HG03064 (cell line): ENCODE data around the gene KLRF1.
"Not testable (repeated sequence)": the region's sequence is repeated elsewhere in the genome, so short reads cannot be mapped to it uniquely, and the experiment has no call there.

Source experiments
- ATAC-seq: cut with Tn5 transposase; IDR thresholded peaks from one replicate; pipeline ENCODE4 v1.9.1; 2021; ENCODE audit warnings: low read depth; ENCODE audit not compliant: unreplicated experiment

The KLRF1 gene

GRCh38 chr12:9868311-9868801 is 41.1 kb downstream of the KLRF1 start:
- ATAC-seq: no peak

- no peak for ATAC-seq
Measured at GRCh38 chr12:9868951-9869306, 41.6 kb downstream of the KLRF1 start.

GRCh38 chr12:9869307-9870161 is 42.3 kb downstream of the KLRF1 start, which contains the start of gene CLEC2B:
Gene CLEC2B (minus strand): TSS chr12:9869354.
- ATAC-seq: peak; percentile 44

GRCh38 chr12:9870286-9870866 is 43.1 kb downstream of the KLRF1 start:
- ATAC-seq: no peak

GRCh38 chr12:9872162-9872561 is 44.9 kb downstream of the KLRF1 start:
- no peak for ATAC-seq

GRCh38 chr12:9872742-9873141 is 45.5 kb downstream of the KLRF1 start:
- no peak for ATAC-seq

- not testable (repeated sequence) for ATAC-seq
Measured at GRCh38 chr12:9876120-9876519, 48.8 kb downstream of the KLRF1 start.

- ATAC-seq: no peak
Measured at GRCh38 chr12:9880532-9881078, 53.3 kb downstream of the KLRF1 start.

- no peak for ATAC-seq
Measured at GRCh38 chr12:9881246-9881645, 54.0 kb downstream of the KLRF1 start, which contains the start of gene KLRF2. Gene KLRF2 (plus strand): TSS chr12:9881489. CDS start chr12:9881596, 107 bp downstream.

GRCh38 chr12:9881988-9882387 is 54.7 kb downstream of the KLRF1 start:
- ATAC-seq: no peak

GRCh38 chr12:9883175-9883574 is 55.9 kb downstream of the KLRF1 start:
- ATAC-seq: no peak

GRCh38 chr12:9888665-9889273 is 61.5 kb downstream of the KLRF1 start:
- ATAC-seq: no peak
